ENCODE measurements around the gene PATE3.

Gene PATE3

DNA sequence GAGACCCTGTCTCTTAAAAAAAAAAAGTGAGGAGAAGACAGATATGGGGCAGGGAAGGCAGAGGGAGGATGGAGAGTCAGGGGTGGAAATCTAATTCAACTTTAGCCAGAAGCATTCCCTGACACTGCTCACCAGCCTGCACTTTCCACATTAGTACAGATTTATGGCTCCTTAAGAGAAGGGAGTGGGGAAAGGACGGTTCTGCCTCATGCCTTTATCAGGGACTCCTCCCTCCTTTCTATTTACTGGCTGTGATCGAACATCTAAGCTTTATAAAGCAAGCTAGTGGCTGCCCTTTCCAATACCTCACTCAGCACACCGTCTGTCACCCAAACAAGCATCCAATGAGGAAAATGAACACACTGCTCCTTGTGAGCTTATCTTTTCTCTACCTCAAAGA, 45.1 kb downstream of the PATE3 start, which contains the start of gene PATE4:
Gene PATE4, plus strand, starts transcription at position 301 of the 400 bp plus-strand sequence. Its CDS starts 44 bp downstream, at position 345.
- DNase-seq (ENCODE audit: low read depth, low spot score), result no peak
- TF ChIP-seq YY1 (IDR thresholded peaks at IDR 0.05; ENCODE audit: insufficient read depth, insufficient read length), result no peak
- no peak for TF ChIP-seq SUZ12 (IDR thresholded peaks at IDR 0.05; ENCODE audit: extremely low read depth, insufficient read depth, insufficient read length)
- no peak for TF ChIP-seq ZNF274 (IDR thresholded peaks at IDR 0.05; ENCODE audit: low read depth, low read length)

GRCh38 chr11:125835748-125836147, 47.8 kb downstream of the PATE3 start:
- H3K9me3 ChIP-seq (ENCODE audit: insufficient read depth, low read length), result no peaks in the 10 kb centered on the region
- no peak for TF ChIP-seq SUZ12 (IDR thresholded peaks at IDR 0.05; ENCODE audit: extremely low read depth, insufficient read depth, insufficient read length)
- no peak for TF ChIP-seq YY1 (IDR thresholded peaks at IDR 0.05; ENCODE audit: insufficient read depth, insufficient read length)
- TF ChIP-seq ZNF274 (IDR thresholded peaks at IDR 0.05; ENCODE audit: low read depth, low read length), result no peak

More for the DNA sequence above, 45.1 kb downstream of the PATE3 start, which contains the start of gene PATE4:
- Histone ChIP-seq H3K36me3 (ENCODE audit: insufficient read depth, insufficient read length, low read length) (no peaks in the 10 kb centered on the region), H3K9ac (ENCODE audit: insufficient read length, low read depth) (no peak within 1 kb of the TSS), H3K4me3 (ENCODE audit: insufficient read length, low read depth) (no peak within 1 kb of the TSS), H3K4me1 (ENCODE audit: insufficient read depth, insufficient read length) (no peaks in the 10 kb centered on the region), H3K9me3 (ENCODE audit: insufficient read depth, low read length) (no peaks in the 10 kb centered on the region), H3K27me3 (ENCODE audit: insufficient read depth, insufficient read length) (no peaks in the 10 kb centered on the region)

More at GRCh38 chr11:125835748-125836147, 47.8 kb downstream of the PATE3 start:
- H3K4me3 ChIP-seq (ENCODE audit: insufficient read length, low read depth), result no peak overlapping the region
- no peak overlapping the region for H3K9ac ChIP-seq (ENCODE audit: insufficient read length, low read depth)
- no peaks in the 10 kb centered on the region for H3K27me3 ChIP-seq (ENCODE audit: insufficient read depth, insufficient read length)
- no peaks in the 10 kb centered on the region for H3K4me1 ChIP-seq (ENCODE audit: insufficient read depth, insufficient read length)
- no peak for DNase-seq (ENCODE audit: low read depth, low spot score)
- no peaks in the 10 kb centered on the region for H3K36me3 ChIP-seq (ENCODE audit: insufficient read depth, insufficient read length, low read length)
